DOHH2 (cell line): ENCODE measurements around the gene KCNAB1.

Experiments used
- CTCF ChIP-seq: fragments of 200-600 bp; sonication (generic); IDR thresholded peaks from one replicate; pipeline ENCODE4 v1.5.1; 2014; ENCODE audit warnings: antibody characterized with exemption, mild to moderate bottlenecking, low read depth, low read length; ENCODE audit not compliant: poor library complexity, severe bottlenecking
- EZH2phosphoT487 ChIP-seq: fragments of 200-600 bp; sonication (generic); IDR thresholded peaks from 2 replicates; pipeline ENCODE4 v1.6.1; 2017; ENCODE audit warnings: borderline replicate concordance, mild to moderate bottlenecking, antibody characterized with exemption, low read length, moderate library complexity, mixed read lengths

GRCh38 chr3:156554842-156555687 is 434.7 kb downstream of the KCNAB1 start, which contains the start of gene SSR3:
- TF ChIP-seq EZH2phosphoT487 (no peak), CTCF (no peak)
